Right lobe of liver (tissue), 6 donors: ENCODE data around the gene NUDT7. TPM values are rescaled to one million over a fixed set of nuclear protein-coding genes. Genes with fewer than 3 reads are reported as not detected.

ENCODE experiments used
- ATAC-seq, 4 donors: fragments of 200-7000 bp; cut with Tn5 transposase; one replicate each; pipeline ENCODE4 v1.9.1; 2020; ENCODE audit warnings: mild to moderate bottlenecking in 4 of 4, moderate library complexity in 4 of 4
- DNase-seq, 3 donors: peaks; one replicate each; pipeline ENCODE4 v3.0.0-alpha.2; 2020
- H3K27ac ChIP-seq, 3 donors: fragments of 200-600 bp; one replicate each; pipeline ENCODE4 v1.8.0; 2022
- H3K27me3 ChIP-seq, 2 donors: fragments of 200-600 bp; one replicate each; pipeline ENCODE4 v1.8.0; 2022
- H3K36me3 ChIP-seq, 4 donors: fragments of 200-600 bp; sonication (generic) in 1 of 4; one replicate each; pipeline versions ENCODE4 v1.5.1 to v1.8.0; 2017 to 2022; ENCODE audit warnings: control low read depth in 1 of 4
- H3K4me1 ChIP-seq, 4 donors: fragments of 200-600 bp; sonication (generic) in 1 of 4; one replicate each; pipeline versions ENCODE4 v1.5.1 to v1.8.0; 2017 to 2022; ENCODE audit warnings: control low read depth in 1 of 4
- H3K4me3 ChIP-seq, 3 donors: fragments of 200-600 bp; one replicate each; pipeline ENCODE4 v1.8.0; 2022
- H3K9me3 ChIP-seq, 4 donors: fragments of 200-600 bp; sonication (generic) in 1 of 4; one replicate each; pipeline versions ENCODE4 v1.5.1 to v1.8.0; 2017 to 2022; ENCODE audit warnings: control low read depth in 1 of 4
- CTCF ChIP-seq, 4 donors: fragments of 200-600 bp in 3 of 4; fragments of 450-650 bp in 1 of 4; IDR thresholded peaks; one replicate each; pipeline versions ENCODE4 v1.5.1 to v1.8.0; 2016 to 2022; ENCODE audit warnings: antibody characterized with exemption in 4 of 4, mild to moderate bottlenecking in 2 of 4
- POLR2A ChIP-seq: fragments of 450-650 bp; IDR thresholded peaks from one replicate; pipeline ENCODE4 v1.6.1; 2017; ENCODE audit warnings: antibody characterized with exemption, mild to moderate bottlenecking
- WGBS: methylation state at CpG from one replicate; pipeline ENCODE4 v1.1.6; 2018; ENCODE audit warnings: low coverage, low lambda C conversion rate; ENCODE audit not compliant: insufficient coverage; ENCODE audit errors: missing lambda C conversion rate; 5-methylcytosine and 5-hydroxymethylcytosine counted together
- intact Hi-C, 2 donors: fragments of 100-400 bp; cut with DNase I; formaldehyde crosslinking; loops; one replicate each; pipeline versions ENCODE4 v1.11.2 to v1.14.1; 2022
- total RNA-seq, 6 experiments: library from RNA; depleted of rRNA in 2 of 6; stranded (reverse); fragments of >200 nt in 2 of 6; fragmentation: NEBNext Ultra II Directional in 3 of 6; extraction: Animal tissue kit (Norgen Biotek cat#: 25700) in 3 of 6; gene quantifications; one replicate each; pipeline versions ENCODE4 v1.1.0 to v1.2.4, GENCODE V29; 2016 to 2023
- donor health status: DM: no; HTN: yes; CAD: no.
- donor health status: DM: no; HTN: no; CAD: no.
- donor health status: DM: no; HTN: no; CAD: no.
- donor health status: DM: no; HTN: yes; CAD: no.
- donor health status: DM: no; HTN: yes; CAD: no.

The NUDT7 gene
- total RNA-seq, 6 experiments from 2014 or later = 24.6 to 35.0 (median 29.5) TPM

- no peak overlapping the region for H3K27ac ChIP-seq
- WGBS = 34% methylated on average over 2 of the region's 2 CpGs
- no peak overlapping the region for H3K4me3 ChIP-seq
- H3K9me3 ChIP-seq = no peaks in the 10 kb centered on the region
- H3K4me1 ChIP-seq = peaks cover 0 to 5% (median 0%) of the 10 kb centered on the region in 4 donors
- no peaks in the 10 kb centered on the region for H3K36me3 ChIP-seq
- no peak for TF ChIP-seq POLR2A
- no peak for TF ChIP-seq CTCF (IDR thresholded peaks at IDR 0.05)
- intact Hi-C loops = no loop called here
- no peaks in the 10 kb centered on the region for H3K27me3 ChIP-seq
- ATAC-seq (no peak), DNase-seq (no peak)
These were observed 39.9 kb downstream of the NUDT7 start for GRCh38 chr16:77762262-77762661.

- no CpG with 5 or more reads among the region's 1 CpG for WGBS
These were observed 41.7 kb downstream of the NUDT7 start for GRCh38 chr16:77763994-77764393.

GRCh38 chr16:77767211-77767610 lies 44.9 kb downstream of the NUDT7 start:
- no peak for ATAC-seq
- no peaks in the 10 kb centered on the region for H3K27me3 ChIP-seq
- TF ChIP-seq POLR2A (no peak), CTCF (IDR thresholded peaks at IDR 0.05) (no peak)
- intact Hi-C loops = no loop called here
- no peak for DNase-seq
- H3K9me3 ChIP-seq = no peaks in the 10 kb centered on the region
- H3K36me3 ChIP-seq = no peaks in the 10 kb centered on the region
- 65% methylated on average over 4 of the region's 4 CpGs for WGBS
- peaks cover 0 to 10% (median 2%) of the 10 kb centered on the region in 4 donors for H3K4me1 ChIP-seq
- peak overlapping the region in 1 of 3 donors; percentile 17 for H3K27ac ChIP-seq
- H3K4me3 ChIP-seq = no peak overlapping the region

More at GRCh38 chr16:77763994-77764393, 41.7 kb downstream of the NUDT7 start:
- intact Hi-C loops = no loop called here
- peak overlapping the region in 2 of 3 donors; percentile 38 to 76 for H3K27ac ChIP-seq
- no peaks in the 10 kb centered on the region for H3K36me3 ChIP-seq
- TF ChIP-seq POLR2A (no peak), CTCF (IDR thresholded peaks at IDR 0.05) (no peak)
- no peak for ATAC-seq
- no peak overlapping the region for H3K4me3 ChIP-seq
- H3K4me1 ChIP-seq = peaks cover 0 to 5% (median 0%) of the 10 kb centered on the region in 4 donors
- H3K27me3 ChIP-seq = no peaks in the 10 kb centered on the region
- DNase-seq = no peak
- H3K9me3 ChIP-seq = no peaks in the 10 kb centered on the region

GRCh38 chr16:77767826-77768225 lies 45.5 kb downstream of the NUDT7 start:
- Histone ChIP-seq H3K27ac (no peak overlapping the region), H3K36me3 (no peaks in the 10 kb centered on the region), H3K27me3 (no peaks in the 10 kb centered on the region), H3K9me3 (no peaks in the 10 kb centered on the region), H3K4me3 (no peak overlapping the region), H3K4me1 (peaks cover 0 to 10% (median 2%) of the 10 kb centered on the region in 4 donors)
- ATAC-seq (no peak), DNase-seq (no peak)
- WGBS = 70% methylated on average over 3 of the region's 3 CpGs
- intact Hi-C loops = no loop called here
- TF ChIP-seq POLR2A (no peak), CTCF (IDR thresholded peaks at IDR 0.05) (no peak)
